ENCODE results near the gene FGR. TPM values are rescaled to one million over a fixed set of nuclear protein-coding genes. Genes with fewer than 3 reads are reported as not detected.

The FGR gene
- polyA plus RNA-seq, 1 experiment = not detected

- ChIA-PET CTCF (interaction anchor here (0.6 to 12.5 kb wide), 17 partner anchors 11 to 347 kb away, joined by 3 to 238 read pairs (median 4); partner anchors contain the start of genes IFI6 and STX12), POLR2A (no interaction called here)
- no peak for DNase-seq (ENCODE audit: low read depth)
- TF ChIP-seq CTCF (IDR thresholded peaks at IDR 0.05; ENCODE audit: insufficient read depth, low read depth, low read length) = no peak
- Histone ChIP-seq H3K4me3 (ENCODE audit: low read depth, low read length) (no peak overlapping the region), H3K36me3 (ENCODE audit: control insufficient read depth, insufficient read depth, low read length) (no peaks in the 10 kb centered on the region), H3K27me3 (ENCODE audit: control insufficient read depth, insufficient read depth, low read length) (peaks cover 3% of the 10 kb centered on the region)
Observed at GRCh38 chr1:27609210-27609555, 25.8 kb downstream of the FGR start.

- no peak overlapping the region for H3K4me3 ChIP-seq (ENCODE audit: low read depth, low read length)
- ChIA-PET CTCF (interaction anchor here (0.6 to 12.5 kb wide), 48 partner anchors 9 to 323 kb away, joined by 3 to 238 read pairs (median 5); partner anchors contain the start of genes IFI6, MAP3K6, SYTL1 and WASF2), POLR2A (no interaction called here)
- no peak for DNase-seq (ENCODE audit: low read depth)
- peaks cover 3% of the 10 kb centered on the region for H3K27me3 ChIP-seq (ENCODE audit: control insufficient read depth, insufficient read depth, low read length)
- no peaks in the 10 kb centered on the region for H3K36me3 ChIP-seq (ENCODE audit: control insufficient read depth, insufficient read depth, low read length)
- TF ChIP-seq CTCF (IDR thresholded peaks at IDR 0.05; ENCODE audit: insufficient read depth, low read depth, low read length) = no peak
Observed at GRCh38 chr1:27607239-27607804, 27.7 kb downstream of the FGR start.

DNA sequence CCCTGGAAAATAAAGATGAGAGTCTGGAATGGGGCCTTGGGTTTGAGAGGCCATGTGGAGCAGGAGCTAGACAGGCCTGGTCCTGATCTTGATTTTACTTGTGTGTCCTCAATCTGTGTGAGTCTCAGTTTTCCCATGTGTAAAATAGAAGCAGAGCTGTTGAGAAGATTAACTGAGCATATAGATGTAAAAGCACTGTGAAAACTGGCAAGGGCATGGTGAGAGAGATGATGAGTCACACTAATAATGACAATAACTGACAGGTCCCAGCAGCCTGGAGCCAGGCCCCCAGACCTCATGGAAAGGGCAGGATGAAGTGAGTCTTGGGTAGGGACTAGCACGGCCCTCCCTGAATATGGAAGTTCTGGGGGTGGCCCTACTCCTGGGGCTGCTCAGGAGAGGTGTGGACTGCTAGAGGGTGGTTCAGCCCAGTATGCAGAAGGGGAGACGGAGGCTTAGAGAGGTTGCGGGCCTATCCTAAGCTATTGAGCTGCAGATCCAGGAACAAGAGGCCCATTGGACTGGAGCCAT, 28.2 kb downstream of the FGR start:
- no peak for TF ChIP-seq CTCF (IDR thresholded peaks at IDR 0.05; ENCODE audit: insufficient read depth, low read depth, low read length)
- DNase-seq (ENCODE audit: low read depth) = no peak
- H3K36me3 ChIP-seq (ENCODE audit: control insufficient read depth, insufficient read depth, low read length) = no peaks in the 10 kb centered on the region
- H3K4me3 ChIP-seq (ENCODE audit: low read depth, low read length) = no peak overlapping the region
- peaks cover 3% of the 10 kb centered on the region for H3K27me3 ChIP-seq (ENCODE audit: control insufficient read depth, insufficient read depth, low read length)
- ChIA-PET CTCF (interaction anchor here (0.6 to 12.5 kb wide), 47 partner anchors 8 to 409 kb away, joined by 3 to 238 read pairs (median 4); partner anchors contain the start of genes IFI6, MAP3K6, SYTL1 and WASF2), POLR2A (no interaction called here)

DNA sequence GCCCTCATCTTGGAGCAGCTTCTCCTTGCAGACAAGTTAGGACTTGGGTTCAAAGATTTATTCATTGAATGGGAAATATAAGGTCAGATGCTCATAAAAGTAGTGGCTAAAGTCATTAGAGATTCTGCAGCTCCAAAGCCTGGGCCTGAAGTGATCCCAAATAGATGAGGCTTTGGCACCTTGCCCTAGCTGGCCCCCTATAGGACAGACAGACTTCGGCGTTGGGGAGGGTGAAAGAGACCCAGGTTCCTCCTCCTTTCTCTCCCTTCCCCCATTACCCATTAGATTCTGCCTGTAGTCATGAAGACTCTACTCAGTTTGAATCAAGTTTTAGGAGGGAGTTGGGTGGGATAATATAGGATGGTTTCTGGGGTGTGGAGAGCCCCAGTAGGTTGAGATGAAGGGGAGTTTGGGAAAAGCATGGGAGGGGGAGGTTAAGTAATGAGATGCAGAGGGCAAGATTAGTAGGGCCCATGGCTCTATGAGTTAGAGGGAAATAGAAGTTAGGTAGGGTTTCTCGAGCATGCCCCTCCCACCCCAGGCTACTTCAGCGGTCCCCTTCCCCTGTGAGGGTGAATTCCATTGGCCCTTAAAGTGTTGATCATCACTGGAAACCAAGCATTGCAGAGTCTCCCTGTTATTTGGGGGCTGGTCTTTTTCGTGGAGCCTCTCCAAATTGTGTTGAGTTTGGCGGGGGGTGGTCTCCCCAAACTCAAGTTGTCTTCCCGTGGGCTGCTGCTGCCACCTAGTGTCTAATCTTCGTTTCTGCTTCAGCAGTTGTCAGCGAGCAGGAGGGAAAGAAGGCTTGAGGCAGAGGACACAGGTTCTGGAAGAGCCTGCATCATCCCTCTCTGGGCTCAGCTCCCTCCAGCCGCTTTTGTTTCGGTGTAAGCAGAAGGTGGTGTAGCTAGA, 28.9 kb downstream of the FGR start:
- peak; percentile 85 for TF ChIP-seq CTCF (IDR thresholded peaks at IDR 0.05; ENCODE audit: insufficient read depth, low read depth, low read length)
- Histone ChIP-seq H3K27me3 (ENCODE audit: control insufficient read depth, insufficient read depth, low read length) (peaks cover 3% of the 10 kb centered on the region), H3K4me3 (ENCODE audit: low read depth, low read length) (no peak overlapping the region), H3K36me3 (ENCODE audit: control insufficient read depth, insufficient read depth, low read length) (no peaks in the 10 kb centered on the region)
- no peak for DNase-seq (ENCODE audit: low read depth)
- ChIA-PET CTCF (interaction anchor here (0.6 to 12.5 kb wide), 55 partner anchors 10 to 409 kb away, joined by 3 to 238 read pairs (median 4); partner anchors contain the start of genes IFI6, MAP3K6 and SYTL1), POLR2A (no interaction called here)

DNA sequence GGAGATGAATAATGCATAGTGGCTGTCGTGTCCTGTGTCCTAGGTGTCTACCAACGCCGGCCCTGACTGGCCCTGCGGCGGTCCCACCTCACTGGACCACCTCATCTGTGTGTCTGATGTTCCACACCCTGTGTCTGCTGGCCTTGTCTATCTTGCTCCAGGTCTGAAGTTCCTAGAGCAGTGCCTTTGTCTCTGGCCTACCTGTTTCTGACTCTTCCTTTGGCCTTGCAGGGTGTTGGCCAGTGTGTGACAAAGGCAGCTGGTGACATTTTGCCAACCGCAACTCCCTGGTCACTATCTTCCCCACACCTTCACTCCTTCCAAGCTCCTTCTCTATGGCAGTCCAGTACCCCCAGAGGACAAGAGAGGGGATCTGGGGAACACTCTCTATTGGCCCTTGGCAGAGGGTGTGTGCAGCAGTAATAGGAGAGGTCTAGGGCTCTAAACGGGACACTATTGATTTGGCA, 29.7 kb downstream of the FGR start:
- H3K4me3 ChIP-seq (ENCODE audit: low read depth, low read length) = no peak overlapping the region
- POLR2A ChIA-PET = no interaction called here
- H3K27me3 ChIP-seq (ENCODE audit: control insufficient read depth, insufficient read depth, low read length) = peaks cover 3% of the 10 kb centered on the region; the same call in 1 of the 2 replicates
- TF ChIP-seq CTCF (IDR thresholded peaks at IDR 0.05; ENCODE audit: insufficient read depth, low read depth, low read length) = no peak
- no peak for DNase-seq (ENCODE audit: low read depth)
- CTCF ChIA-PET = interaction anchor here (0.6 to 12.5 kb wide), 22 partner anchors 13 to 307 kb away, joined by 3 to 238 read pairs (median 5); partner anchors contain the start of gene IFI6
- no peaks in the 10 kb centered on the region for H3K36me3 ChIP-seq (ENCODE audit: control insufficient read depth, insufficient read depth, low read length)

Measured in BJ (cell line).